Muscle of leg (tissue), 11 donors: ENCODE measurements around the gene POU6F2. TPM values are rescaled to one million over a fixed set of nuclear protein-coding genes. Genes with fewer than 3 reads are reported as not detected.

Experiments
- DNase-seq: peaks from one replicate; pipeline ENCODE4 v3.0.0; 2013
- H3K27ac ChIP-seq: one replicate; pipeline ENCODE4 v1.5.1; 2013; ENCODE audit warnings: mild to moderate bottlenecking, low read length, control low read depth
- H3K27me3 ChIP-seq: one replicate; pipeline ENCODE4 v1.6.1; 2013; ENCODE audit warnings: low read length; ENCODE audit not compliant: control insufficient read depth, insufficient read depth
- H3K36me3 ChIP-seq: one replicate; pipeline ENCODE4 v1.6.1; 2013; ENCODE audit warnings: low read length; ENCODE audit not compliant: control insufficient read depth, insufficient read depth
- H3K4me1 ChIP-seq: one replicate; pipeline ENCODE4 v1.6.1; 2013; ENCODE audit warnings: low read length; ENCODE audit not compliant: control insufficient read depth, insufficient read depth
- H3K4me3 ChIP-seq: one replicate; pipeline ENCODE4 v1.5.1; 2013; ENCODE audit warnings: low read length, control low read depth
- H3K9me3 ChIP-seq: replicated peaks from 2 replicates; pipeline ENCODE4 v1.6.1; 2013; ENCODE audit warnings: low read depth, low read length; ENCODE audit not compliant: control insufficient read depth
- WGBS: methylation state at CpG from one replicate; pipeline ENCODE4 v1.1.5; 2013; ENCODE audit warnings: missing lambda C conversion rate; ENCODE audit not compliant: insufficient coverage; 5-methylcytosine and 5-hydroxymethylcytosine counted together
- polyA plus RNA-seq, 8 donors: library from polyadenylated mRNA; unstranded; fragments of 120-200 nt; gene quantifications; one replicate each; pipeline versions ENCODE4 v1.2.1 to v1.2.3, GENCODE V29; 2013; ENCODE audit warnings: inconsistent platforms in 1 of 8, low replicate concordance in 1 of 8; ENCODE audit not compliant: insufficient read length in 8 of 8, insufficient read depth in 1 of 8
- total RNA-seq: library from RNA; stranded (reverse); fragments of 120-200 nt; gene quantifications from one replicate; pipeline ENCODE4 v1.2.4, GENCODE V29; 2013

The POU6F2 gene
- total and polyA plus RNA-seq, 9 donors, result 0.05 to 0.54 (median 0.10) TPM; not detected in 1

DNA sequence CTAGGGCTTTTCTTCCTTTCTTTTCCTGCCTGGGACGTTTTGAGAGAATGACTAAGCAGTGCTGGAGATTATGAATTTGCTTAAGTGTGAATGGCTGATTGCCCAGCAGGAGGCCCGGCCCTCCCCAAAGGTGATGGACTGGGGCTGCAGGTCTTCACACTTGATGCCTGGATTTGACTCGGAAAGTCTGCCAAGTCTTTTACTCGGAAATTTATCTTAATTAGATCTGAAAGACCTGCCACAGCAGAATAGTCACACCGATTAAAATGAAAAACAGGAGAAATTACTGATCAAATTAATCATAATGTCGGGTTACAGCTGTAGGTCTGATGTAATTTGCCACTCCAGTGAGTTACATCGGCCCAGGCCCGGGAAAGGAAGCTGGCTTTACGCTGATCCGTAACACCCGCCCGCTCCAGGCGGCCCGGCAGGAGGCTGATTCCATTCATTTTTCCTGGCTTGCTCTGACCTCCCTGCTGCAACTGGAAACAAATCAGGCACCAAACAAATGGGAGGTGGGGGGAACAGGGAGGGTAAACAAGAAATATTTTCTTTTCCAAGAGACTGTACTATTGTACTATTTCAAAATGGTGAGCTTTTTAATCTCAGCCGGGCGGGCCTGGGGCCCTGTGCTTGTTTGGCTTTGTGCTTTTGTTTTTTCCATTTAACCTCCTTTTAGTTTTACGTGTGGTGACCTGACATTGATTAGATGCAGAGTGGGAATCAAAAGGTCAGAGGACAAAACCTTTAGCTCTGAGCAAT is 376.1 kb downstream of the POU6F2 start:
- H3K27ac ChIP-seq, result no peak overlapping the region
- WGBS, result 10% methylated on average over 2 of the region's 17 CpGs

DNA sequence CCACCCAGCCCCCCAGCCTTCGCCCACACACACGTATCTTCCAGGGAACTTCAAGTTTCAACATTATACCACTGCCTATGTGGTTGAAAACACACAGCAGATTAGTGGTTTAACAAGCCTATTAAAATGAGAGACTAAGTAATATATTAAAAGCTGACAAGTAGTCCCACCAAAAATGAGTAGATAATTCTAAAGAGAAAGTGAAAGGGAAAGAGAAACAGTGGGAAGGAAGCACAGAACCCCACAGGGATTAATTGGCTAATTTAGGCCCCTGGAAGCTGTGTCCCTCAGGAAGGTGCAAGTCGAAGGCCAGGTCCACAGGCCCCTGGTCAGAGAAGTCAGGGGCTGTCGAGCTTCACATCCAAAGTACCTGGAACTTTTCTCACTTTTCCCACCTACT is 378.0 kb downstream of the POU6F2 start:
- Histone ChIP-seq H3K27me3 (no peaks in the 10 kb centered on the region), H3K4me3 (no peak overlapping the region), H3K4me1 (peaks cover 4% of the 10 kb centered on the region), H3K9me3 (no peaks in the 10 kb centered on the region), H3K36me3 (no peaks in the 10 kb centered on the region), H3K27ac (no peak overlapping the region)
- WGBS, result 73% methylated on average over 2 of the region's 4 CpGs
- DNase-seq, result no peak

More for the DNA sequence above, 376.1 kb downstream of the POU6F2 start:
- Histone ChIP-seq H3K27me3 (no peaks in the 10 kb centered on the region), H3K4me1 (peaks cover 4% of the 10 kb centered on the region), H3K36me3 (no peaks in the 10 kb centered on the region), H3K4me3 (no peak overlapping the region), H3K9me3 (no peaks in the 10 kb centered on the region)
- peak; percentile 40 for DNase-seq

DNA sequence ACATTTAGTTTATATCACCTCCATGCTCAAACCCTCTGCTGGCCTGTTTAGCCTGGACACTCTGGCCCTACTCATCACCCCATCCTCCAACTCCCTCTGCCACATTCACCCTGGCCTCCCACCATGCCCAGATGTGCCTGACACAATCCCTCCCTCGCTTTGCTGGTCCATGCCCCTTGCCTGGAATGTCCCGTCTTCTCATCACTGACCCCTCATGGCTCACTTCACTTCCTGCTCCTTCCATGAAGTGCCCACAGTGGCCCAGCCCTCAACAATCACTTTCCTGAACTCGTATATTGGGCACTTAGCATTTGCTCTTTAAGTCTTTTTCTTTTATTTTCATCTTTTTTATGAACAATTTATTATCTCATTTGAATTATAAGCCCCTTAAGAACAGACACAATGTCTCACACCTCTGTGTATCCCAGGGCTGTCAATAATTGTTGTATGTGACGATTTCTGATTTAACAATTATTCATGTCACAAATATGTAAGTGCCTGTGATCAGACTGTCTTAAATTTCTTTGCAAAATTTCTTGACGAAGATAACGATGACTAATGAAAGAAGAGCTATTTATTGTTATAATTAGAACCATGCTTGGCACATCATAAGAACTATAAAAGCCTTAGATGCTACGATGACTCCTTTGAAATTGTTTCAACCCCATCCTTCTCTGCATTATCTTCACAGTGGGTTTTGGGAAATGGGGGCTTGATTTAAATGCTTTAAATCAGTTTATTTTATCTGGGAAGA is 378.6 kb downstream of the POU6F2 start:
- Histone ChIP-seq H3K4me3 (no peak overlapping the region), H3K27ac (no peak overlapping the region), H3K36me3 (no peaks in the 10 kb centered on the region), H3K4me1 (peaks cover 4% of the 10 kb centered on the region), H3K27me3 (no peaks in the 10 kb centered on the region), H3K9me3 (no peaks in the 10 kb centered on the region)
- 76% methylated on average over 2 of the region's 7 CpGs for WGBS
- no peak for DNase-seq

DNA sequence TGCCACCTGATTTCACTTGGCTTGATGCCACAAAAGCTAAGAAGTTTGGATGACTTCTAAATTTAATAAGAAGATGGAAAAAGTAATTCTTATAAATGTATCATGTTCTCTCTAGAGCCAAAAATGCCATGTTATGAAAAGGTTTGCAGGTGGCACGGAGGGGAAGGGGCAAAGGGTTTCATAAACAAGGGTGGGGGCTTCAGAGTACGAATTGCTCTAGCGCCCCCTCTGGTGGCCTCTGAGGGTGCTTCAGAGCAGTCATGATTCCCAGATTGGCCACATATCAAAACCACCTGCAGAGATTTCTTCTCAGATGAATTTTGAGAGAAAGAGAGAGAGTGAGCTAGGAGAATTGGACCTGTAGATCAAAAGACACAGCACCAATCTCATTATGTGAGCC is 379.9 kb downstream of the POU6F2 start:
- Histone ChIP-seq H3K9me3 (no peaks in the 10 kb centered on the region), H3K27me3 (no peaks in the 10 kb centered on the region), H3K4me3 (no peak overlapping the region), H3K27ac (no peak overlapping the region), H3K4me1 (peaks cover 4% of the 10 kb centered on the region), H3K36me3 (no peaks in the 10 kb centered on the region)
- WGBS, result 33% methylated on average over 2 of the region's 3 CpGs
- DNase-seq, result no peak

GRCh38 chr7:39360038-39360437 is 382.3 kb downstream of the POU6F2 start:
- no peak overlapping the region for H3K4me3 ChIP-seq
- WGBS, result no CpG with 5 or more reads among the region's 4 CpGs
- H3K4me1 ChIP-seq, result no peaks in the 10 kb centered on the region
- DNase-seq, result no peak
- H3K9me3 ChIP-seq, result no peaks in the 10 kb centered on the region
- H3K27ac ChIP-seq, result no peak overlapping the region
- no peaks in the 10 kb centered on the region for H3K27me3 ChIP-seq
- H3K36me3 ChIP-seq, result no peaks in the 10 kb centered on the region

DNA sequence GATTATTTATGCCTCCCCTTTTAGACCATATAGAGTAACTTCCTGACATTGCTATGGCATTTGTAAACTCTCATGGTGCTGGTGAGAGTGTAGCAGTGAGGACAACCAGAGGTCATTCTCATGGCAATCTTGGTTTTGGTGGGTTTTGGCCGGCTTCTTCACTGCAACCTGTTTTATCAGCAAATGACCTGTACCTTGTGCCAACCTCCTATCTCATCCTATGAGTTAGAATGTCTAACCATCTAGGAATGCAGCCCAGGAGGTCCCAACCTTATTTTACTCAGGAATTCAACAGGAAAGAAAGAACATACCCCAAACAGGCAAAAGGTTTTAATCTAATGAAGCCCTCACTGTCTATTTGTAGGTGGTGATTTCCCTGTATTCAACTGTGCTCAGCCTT is 383.1 kb downstream of the POU6F2 start:
- WGBS, result no CpG with 5 or more reads among the region's 1 CpG
- H3K36me3 ChIP-seq, result no peaks in the 10 kb centered on the region
- H3K9me3 ChIP-seq, result no peaks in the 10 kb centered on the region
- H3K27ac ChIP-seq, result no peak overlapping the region
- no peaks in the 10 kb centered on the region for H3K4me1 ChIP-seq
- H3K27me3 ChIP-seq, result no peaks in the 10 kb centered on the region
- no peak for DNase-seq
- H3K4me3 ChIP-seq, result no peak overlapping the region

GRCh38 chr7:39365751-39366295 is 388.1 kb downstream of the POU6F2 start:
- H3K36me3 ChIP-seq, result no peaks in the 10 kb centered on the region
- no peaks in the 10 kb centered on the region for H3K27me3 ChIP-seq
- no peak for DNase-seq
- no peak overlapping the region for H3K4me3 ChIP-seq
- H3K4me1 ChIP-seq, result no peaks in the 10 kb centered on the region
- no peak overlapping the region for H3K27ac ChIP-seq
- no peaks in the 10 kb centered on the region for H3K9me3 ChIP-seq
- WGBS, result no CpG with 5 or more reads among the region's 1 CpG

- H3K4me3 ChIP-seq, result no peak overlapping the region
- H3K27me3 ChIP-seq, result no peaks in the 10 kb centered on the region
- no CpG with 5 or more reads among the region's 3 CpGs for WGBS
- no peaks in the 10 kb centered on the region for H3K36me3 ChIP-seq
- no peak for DNase-seq
- no peak overlapping the region for H3K27ac ChIP-seq
- H3K9me3 ChIP-seq, result no peaks in the 10 kb centered on the region
- H3K4me1 ChIP-seq, result no peaks in the 10 kb centered on the region
These were observed 389.7 kb downstream of the POU6F2 start for GRCh38 chr7:39367451-39367850.

DNA sequence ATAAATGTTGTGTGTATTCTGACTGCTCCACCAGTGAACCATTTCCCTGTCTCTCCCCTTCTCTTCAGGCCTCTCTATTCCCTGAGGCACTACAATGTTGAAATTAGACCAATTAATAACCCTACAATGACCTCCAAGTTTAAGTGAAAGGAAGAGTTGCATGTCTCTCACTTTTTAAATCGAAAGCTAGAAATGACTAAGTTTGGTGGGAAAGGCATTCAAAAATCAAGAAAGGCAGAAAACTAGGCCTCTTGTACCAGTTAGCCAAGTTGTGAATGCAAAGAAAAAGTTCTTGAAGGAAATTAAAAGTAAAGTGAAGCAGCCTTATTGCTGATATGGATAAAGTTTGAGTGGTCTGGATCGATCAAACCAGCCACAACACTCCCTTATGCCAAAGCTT is 390.2 kb downstream of the POU6F2 start:
- H3K27ac ChIP-seq, result no peak overlapping the region
- no peaks in the 10 kb centered on the region for H3K9me3 ChIP-seq
- no peaks in the 10 kb centered on the region for H3K27me3 ChIP-seq
- H3K4me3 ChIP-seq, result no peak overlapping the region
- H3K36me3 ChIP-seq, result no peaks in the 10 kb centered on the region
- no CpG with 5 or more reads among the region's 2 CpGs for WGBS
- no peaks in the 10 kb centered on the region for H3K4me1 ChIP-seq
- DNase-seq, result no peak

- Histone ChIP-seq H3K27ac (no peak overlapping the region), H3K4me1 (no peaks in the 10 kb centered on the region), H3K36me3 (no peaks in the 10 kb centered on the region), H3K9me3 (no peaks in the 10 kb centered on the region), H3K27me3 (no peaks in the 10 kb centered on the region), H3K4me3 (no peak overlapping the region)
- DNase-seq, result no peak
- no CpG with 5 or more reads among the region's 1 CpG for WGBS
These were observed 394.7 kb downstream of the POU6F2 start for GRCh38 chr7:39372383-39372782.
